ENCODE data around the gene SPPL3.
"Not testable (repeated sequence)": the region's sequence is repeated elsewhere in the genome, so short reads cannot be mapped to it uniquely, and the experiment has no call there.

The SPPL3 gene

DNA sequence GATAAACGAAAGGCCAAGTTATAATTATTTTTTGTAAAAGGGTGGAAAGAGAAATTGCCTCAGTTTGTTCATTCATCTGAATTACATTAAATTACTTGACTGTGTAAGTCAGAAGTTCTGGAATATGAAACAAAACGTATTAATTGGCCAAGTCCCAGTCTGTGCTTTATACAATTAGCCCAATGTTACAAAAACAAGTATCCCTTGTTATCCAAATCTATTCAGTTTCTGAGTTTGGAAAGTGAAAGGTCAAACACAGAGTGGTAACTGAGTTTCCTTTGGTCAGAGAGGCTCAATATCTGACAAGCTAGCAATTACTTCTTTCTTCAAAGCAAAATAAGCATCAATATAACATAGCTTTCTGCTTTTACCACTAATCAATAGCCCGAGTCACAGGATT lies 62.6 kb downstream of the SPPL3 start:
- no peak for DNase-seq

DNA sequence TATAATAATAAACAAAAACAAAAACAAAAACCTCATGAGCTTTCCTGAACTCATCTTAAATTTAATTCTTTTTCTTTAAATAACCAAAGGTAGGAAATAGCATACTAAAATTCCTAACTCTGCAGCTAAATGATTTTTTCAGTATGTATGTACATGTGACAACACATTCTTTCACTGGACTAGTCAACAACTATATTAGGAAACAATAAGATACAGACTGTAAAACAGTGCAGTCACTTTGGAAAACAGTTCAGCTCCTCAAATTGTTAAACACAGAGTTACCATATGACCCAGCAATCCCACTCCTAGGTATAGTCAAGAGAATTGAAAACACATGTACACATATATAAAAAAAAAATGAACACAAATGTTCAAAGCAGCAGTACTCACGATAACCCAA lies 64.7 kb downstream of the SPPL3 start:
- DNase-seq = no peak

DNA sequence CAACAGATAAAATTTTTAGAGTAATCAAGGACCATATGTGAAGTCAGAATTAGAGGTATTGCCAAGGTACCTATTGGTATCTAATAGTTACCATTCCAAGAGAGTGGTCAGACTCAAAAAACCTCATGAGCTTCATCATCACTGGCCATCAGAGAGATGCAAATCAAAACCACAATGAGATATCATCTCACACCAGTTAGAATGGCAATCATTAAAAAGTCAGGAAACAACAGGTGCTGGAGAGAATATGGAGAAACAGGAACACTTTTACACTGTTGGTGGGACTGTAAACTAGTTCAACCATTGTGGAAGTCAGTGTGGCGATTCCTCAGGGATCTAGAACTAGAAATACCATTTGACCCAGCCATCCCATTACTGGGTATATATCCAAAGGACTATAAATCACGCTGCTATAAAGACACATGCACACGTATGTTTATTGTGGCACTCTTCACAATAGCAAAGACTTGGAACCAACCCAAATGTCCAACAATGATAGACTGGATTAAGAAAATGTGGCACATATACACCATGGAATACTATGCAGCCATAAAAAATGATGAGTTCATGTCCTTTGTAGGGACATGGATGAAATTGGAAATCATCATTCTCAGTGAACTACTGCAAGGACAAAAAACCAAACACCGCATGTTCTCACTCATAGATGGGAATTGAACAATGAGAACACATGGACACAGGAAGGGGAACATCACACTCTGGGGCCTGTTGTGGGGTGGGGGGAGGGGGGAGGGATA lies 65.4 kb downstream of the SPPL3 start:
- not testable (repeated sequence) for DNase-seq

DNA sequence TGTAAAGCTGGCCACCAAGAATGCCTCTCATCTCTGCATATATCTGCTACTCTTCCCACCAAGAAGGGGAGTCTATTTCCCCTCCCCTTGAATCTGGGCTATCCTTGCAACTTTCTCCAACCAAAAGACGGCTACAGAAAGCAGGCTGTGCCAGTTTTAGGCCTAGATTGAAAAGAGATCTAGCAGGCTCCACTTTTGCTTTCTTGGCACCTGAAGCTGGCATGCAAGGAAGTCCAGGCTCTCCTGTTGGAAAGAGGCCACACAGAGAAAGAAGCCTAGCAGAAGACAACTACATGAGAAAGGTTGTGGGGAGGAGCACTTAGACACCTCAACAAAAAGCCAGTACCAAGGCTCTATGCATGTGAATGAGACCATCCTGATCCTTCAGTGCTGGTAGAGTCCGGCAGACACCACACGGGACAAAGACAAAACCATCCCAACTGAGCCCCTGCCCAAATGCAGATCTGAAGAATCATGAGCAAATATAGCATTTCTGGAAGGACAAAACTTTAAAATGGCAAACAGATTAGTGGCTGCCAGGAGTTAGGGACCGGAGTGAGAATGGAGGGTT lies 68.0 kb downstream of the SPPL3 start:
- DNase-seq = no peak

DNA sequence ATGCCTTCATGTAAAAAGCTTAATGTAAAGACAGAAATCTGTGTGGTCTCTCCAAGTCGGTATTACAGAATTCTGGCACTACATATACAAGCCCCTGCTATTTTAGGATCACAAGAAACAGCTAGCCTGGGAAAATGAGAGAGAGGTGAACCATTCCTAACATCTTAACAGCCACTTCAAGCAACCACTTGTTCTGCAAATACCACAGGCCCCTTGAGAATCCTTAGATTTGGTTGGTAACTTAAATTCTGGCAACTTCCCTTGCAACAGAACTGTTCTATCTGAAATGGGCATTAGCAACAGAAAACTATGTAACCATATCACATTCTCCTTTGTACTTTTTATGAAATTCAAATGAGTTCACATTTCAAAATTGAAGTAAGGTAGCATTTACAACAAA lies 68.5 kb downstream of the SPPL3 start:
- DNase-seq = no peak

DNA sequence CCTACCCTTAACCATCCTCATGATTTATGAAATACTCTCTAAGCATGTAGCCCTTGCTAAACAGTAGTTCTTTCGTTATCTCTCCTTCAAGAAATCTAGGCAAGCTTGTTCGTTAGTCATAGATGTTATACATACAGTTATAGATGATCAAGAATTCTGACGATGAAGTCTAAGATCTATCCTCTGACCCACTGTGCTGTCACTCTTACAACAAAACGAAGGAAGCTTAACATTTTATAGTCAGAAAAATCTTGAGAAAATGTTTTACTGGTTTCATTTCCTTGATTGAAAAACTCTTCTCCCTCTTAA lies 68.9 kb downstream of the SPPL3 start:
- no peak for DNase-seq

DNA sequence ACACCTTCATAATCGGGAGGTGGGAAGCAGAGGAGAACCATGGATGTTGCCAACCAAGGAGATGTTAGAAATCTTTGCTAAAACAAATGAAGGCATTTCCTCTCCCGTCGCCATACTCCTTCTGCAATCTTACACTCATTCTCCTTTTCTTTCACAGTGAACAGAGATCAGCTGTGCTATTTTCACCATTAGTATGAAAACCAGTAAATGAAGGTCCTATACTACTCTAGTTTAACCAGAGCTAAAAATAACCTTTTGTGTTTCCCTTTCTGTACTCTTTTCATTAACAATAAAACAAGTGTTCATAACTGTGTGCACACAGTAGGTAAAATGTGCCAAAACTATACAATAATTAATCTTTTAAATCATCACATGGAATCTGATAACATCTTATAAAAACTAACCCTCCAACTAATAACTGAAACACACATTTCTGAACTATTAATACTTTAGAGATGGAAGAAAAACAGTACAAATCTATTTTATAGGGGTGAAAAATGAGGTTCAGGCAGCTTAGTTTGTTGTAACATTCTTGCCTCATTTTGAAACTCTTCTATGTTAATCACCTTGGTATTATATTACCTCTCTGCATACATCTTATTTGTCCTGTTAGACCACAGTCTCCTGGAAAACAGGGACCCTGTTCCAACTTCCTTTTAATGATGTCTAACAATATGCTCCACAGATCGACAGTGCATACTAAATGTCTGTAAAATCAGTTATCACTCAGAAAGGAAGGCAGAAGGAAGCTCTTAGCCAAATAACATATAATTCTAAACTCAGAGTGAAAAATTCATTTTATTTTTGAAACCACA lies 69.5 kb downstream of the SPPL3 start:
- DNase-seq = no peak

DNA sequence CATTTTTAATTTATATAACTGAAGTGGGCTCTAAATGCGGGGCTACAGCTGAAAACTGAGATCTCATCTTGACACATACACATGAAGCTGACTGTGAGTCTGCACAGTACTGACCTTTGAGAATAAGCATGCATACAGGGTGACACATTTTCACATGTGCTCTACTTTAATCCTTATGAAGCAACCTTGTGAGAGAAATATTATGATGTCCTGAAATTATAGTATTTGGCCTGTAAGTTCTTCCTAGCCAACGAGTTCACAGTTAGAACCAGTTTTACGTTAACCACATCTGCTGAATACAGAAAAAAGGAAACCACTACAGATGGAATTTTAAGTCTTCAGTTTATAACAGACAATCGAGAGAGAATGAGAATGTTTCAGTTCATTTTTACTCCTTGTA lies 70.3 kb downstream of the SPPL3 start:
- DNase-seq = no peak

DNA sequence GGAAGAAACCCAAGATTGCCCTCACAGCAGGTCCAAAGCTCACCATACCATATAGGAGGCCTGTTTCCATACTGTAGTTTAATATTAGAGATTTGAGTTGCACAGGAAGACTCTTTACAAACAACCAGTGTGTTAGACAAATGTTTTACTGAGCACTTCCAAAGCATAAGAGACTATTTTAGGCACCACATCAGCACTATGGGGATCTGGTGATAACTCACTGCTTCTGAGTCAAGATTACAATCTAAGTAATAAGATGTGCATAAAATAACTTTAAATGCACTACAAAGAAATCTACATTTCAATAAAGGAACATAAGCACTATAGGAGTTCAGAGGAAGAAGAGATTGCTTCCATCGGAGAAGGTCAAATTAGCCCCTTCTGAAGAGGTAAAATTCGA lies 71.4 kb downstream of the SPPL3 start:
- DNase-seq = no peak

DNA sequence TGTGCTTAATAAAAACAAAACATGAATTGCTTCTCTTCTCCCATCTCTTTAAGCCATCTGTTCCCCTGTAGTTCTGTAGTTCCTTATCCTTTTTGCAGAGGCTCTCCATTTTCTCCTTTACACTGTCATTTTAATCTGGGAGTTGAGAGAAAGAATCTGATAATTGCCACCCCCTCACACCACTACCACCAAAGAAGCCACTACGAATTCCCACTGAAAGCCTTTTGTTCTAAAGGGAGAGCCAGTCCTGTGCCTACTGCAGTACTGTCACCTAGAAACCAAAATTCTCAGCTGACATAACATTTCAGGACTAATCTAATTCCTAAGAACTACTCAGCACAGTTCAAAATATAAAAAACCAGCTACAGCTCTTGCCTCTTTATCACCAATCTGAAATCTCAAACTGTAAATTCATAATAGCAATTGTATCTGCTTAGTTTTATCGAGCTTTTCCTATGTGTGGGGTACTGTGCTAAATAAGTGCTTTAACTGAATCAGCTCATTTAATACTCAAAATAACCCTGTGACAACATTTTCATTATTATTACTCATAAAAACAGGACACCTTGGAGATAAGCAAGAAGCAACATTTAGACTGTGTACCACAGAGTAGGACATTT lies 72.4 kb downstream of the SPPL3 start:
- DNase-seq = no peak

DNA sequence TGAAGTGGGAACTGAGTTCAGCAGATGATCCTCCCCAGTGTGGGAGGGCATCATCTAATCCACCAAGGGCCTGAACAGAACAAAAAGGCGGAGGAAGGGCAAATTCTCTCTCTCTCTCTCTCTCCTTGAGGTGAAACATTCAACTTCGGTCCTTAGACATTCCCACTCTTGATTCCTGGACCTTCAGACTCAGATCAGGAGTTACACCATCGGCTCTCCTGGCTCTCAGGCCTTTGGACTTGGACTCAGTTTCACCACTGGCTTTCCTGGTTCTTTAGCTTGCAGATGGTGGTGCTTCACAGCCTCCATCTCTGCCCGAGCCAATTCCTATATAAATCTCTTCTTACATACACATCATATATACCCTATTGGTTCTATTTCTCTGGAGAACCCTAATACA lies 73.2 kb downstream of the SPPL3 start:
- DNase-seq = no peak

DNA sequence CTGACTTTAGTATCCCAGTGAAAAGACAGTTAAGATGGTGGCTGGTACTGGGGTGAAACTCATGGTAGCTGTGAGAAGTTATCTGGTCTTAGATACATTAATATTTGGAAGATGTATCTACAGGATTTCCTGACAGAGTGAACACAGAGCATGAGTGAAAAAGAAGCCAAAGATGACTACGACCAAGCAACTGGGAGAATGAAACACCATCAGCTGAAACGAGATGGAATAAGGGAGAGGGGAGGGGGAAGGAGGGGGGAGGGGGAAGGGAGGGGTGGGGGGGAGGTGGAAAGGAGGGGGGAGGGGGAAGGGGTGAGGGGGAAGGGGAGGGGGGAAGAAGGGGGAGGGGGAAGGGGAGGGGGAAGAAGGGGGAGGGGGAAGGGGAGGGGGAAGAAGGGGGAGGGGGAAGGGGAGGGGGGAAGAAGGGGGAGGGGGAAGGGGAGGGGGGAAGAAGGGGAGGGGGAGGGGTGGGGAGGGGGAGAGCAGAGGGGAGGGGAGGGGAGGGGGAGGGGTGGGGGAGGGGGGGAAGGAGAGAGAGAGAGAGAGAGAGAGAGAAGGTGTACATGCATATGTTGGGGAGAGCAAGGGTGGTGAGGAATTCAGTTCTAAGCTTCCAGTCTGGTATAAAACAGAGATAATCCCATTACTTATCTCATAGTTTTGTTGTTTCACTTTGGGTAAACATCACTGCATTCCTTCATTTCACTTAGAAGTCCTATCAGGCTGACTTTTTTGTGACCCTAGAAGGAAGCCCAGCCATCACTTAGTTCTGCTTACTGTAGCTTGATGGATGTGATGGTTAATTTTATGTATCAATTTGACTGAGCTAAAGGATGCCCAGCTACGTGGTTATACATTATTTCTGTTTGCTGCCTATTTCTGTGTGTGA lies 73.9 kb downstream of the SPPL3 start:
- DNase-seq = no peak

DNA sequence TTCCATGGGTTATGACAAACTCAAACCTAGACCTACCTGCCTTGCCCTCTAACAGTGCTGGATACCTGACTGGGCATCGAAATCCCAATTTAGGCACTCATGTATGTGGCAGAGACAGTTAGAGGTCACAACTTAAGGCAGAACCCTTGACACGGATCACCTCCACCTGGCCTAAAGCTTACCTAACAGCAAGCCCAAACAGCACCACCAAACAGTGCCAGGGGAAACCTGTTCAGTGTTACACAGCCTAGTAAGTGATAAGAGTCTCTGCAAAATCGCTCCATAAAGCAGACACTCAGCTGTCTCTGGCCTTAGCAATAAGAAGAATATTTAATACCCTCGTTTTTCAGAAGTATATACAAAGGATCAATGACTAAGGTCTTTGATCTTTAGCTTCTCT lies 77.8 kb downstream of the SPPL3 start:
- no peak for DNase-seq

DNA sequence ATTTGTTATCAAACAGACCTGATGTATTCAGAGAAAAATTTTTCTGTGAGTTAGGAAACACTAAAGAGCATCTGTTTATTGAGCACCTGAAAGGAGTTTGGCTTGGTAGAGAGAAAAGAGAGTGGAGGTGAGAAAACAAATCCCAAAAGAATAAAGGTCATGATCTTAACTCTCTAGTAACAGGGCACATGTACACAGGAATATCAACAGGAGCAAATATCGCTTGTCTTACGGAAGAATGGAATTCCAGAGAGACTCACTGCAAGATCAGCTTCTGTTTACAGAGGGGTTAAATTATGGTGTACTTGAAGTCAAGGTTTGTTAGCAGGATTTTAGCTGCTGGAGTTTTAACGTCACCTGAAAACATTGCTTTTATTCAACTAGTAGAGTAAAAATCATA lies 78.8 kb downstream of the SPPL3 start:
- DNase-seq = no peak

DNA sequence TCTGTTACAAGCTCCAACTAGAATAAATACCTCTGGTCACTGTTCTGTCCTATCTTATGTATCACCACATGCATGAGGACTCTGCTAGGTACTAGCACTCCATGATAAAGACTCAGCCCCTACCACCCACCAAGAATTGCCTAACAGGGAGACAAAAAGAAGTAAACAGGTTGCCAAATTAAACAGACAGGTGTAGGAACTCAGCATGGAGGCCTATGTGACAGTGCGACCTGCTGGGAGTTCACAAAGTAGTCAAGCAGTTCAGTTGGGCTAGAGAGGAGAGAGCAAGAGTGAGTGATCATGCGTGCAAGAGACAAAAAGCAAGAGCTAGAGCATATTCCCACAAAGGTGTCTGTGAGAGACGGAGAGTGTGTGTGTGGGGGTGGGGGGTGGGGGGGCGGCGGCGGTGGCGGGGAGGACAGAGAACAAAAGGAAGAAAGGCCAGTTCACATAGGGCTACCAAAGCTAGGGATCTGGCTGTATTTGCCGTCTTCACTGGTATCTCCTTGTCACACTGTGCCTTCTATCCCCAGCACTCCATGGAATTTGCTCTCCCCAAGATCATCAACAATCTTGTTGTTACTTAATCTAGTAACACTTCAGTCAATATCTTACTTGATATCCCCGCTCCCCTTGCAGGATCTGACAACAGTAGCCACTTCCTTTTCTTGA lies 81.2 kb downstream of the SPPL3 start:
- peak; percentile 72 for DNase-seq

DNA sequence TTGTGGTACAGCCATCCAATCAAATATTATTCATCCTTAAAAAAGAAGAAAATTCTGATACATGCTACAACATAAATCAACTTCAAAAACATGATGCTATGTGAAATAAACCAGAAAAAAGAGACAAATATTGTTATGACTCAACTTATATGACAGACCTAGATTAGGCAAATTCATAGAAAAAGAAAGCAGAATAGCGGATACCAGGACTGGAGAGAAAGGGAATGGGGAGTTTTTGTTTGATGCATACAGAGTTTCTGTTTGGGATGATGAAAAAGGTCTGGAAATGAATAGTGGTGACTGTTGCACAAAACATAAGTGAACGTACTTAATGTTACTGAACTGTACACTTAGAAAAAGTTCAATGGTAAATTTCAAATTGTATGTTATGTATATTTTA lies 82.3 kb downstream of the SPPL3 start:
- no peak for DNase-seq

DNA sequence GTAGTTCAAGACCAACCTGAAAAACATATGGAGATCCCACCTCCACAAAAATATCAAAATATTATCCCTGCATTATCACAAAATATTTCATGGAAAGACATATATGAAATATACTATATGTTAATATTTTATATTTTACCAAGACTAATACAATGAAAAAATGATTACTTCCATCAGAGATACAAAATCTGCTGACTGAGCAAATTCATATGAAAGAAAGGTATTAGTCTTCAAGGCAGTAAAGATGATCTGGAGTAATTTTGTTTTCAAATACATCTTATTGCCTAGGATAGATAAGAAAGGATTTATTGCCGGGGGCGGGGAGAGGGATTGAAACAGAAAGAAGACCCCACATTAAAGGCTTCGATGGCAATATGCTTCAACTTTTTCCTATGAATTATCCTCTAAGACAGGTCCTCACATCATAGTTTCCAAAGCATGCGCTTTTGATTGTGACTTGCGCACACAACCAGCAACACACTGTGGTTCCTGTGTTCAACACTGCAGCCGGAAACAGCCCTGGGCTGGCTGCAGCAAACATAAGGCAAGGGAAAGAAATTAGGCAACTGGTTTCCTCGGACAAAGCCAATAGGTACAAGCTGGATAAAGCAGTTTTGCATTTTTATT lies 83.2 kb downstream of the SPPL3 start:
- no peak for DNase-seq

DNA sequence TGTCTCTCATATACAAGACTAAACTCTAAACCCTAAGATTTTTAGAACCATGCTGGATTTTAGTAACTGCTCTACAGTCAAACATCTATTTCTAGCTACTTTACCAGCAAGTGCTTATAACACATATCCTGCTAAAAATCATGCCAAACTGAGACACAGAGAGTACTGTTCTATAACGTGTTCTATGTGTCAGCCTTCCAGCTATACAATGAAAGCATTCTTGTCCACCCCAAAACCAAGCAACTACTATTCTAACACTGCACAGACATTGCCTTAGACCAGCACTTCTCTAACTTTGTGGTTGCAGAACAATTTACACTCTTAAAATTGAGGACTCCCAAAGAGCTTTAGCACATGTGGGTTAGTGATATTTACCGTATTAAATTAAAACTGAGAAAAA lies 85.7 kb downstream of the SPPL3 start:
- no peak for DNase-seq

DNA sequence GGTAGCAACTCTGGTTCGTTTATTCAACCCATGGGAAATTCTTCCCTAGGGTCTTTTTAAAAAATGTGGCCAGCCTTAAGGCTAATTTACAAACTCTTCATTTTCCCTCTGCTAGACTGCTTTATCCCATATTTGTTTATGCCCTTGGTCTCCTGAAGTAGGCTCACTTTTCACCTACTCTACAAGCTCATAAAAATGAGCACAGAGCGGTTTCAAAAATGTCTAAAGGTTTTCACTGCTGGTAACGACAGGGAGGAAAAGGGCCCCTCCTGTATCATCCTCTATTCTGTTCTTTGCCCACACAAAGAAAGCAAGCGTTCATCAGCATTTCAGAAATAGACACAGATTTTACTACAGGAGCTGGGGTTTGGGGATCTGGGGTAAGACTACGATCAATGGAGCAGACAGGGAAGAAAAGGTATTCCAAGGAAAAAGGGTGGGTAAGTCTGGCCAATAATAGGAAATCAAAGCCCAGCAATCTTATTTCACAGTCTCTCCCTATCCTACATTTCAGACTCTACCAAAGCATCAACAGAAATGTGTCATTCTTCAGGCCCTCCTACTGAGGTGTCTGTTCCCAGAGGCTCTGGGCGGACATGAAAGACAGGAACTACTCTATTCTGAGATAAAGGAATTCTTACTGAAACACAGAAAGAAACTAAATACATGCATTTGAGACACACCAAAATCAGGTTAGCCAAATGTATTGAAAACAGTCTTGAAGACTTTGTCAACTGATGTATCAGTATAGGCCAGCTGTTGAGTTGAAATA lies 86.4 kb downstream of the SPPL3 start:
- no peak for DNase-seq

DNA sequence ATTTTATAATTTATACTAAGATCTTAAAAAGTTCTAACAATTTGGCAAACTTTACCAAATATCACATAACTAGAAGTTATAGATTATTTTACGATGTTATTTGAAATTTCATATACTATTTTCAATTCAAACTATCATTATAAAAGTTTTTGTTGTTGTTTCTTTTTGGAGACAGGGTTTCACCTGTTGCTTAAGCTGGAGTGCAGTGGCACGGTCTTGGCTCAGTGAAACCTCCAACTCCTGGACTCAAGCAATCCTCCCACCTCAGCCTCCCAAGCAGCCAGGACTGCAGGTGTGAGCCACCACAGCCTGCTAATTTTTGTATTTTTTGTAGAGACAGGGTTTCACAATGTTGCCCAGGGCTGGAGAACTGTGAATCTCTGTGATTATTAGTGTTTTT lies 87.8 kb downstream of the SPPL3 start:
- DNase-seq = no peak

DNA sequence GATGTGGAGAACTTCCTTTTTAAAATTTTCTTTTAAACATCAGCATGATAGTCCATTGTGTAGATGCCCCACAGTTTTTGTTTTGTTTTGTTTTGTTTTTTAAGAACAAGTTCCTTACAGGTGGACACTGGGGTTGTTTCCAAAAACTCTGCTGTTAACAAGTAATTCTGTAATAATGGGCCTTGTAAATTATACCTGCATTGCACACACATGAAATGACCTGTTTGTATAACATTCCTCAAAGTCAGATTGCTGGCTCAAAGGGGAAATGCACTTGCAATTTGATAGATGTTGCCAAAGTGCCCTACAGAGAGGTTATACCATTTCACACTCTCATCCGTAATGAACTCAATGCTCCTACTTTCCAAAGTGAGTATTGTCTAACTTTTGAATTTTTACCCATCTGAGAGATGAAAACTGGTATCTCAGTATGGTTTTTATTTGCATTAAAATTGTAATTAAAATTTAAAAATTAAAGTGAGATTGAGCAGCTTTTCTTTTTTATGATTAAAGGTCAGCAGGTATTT lies 89.2 kb downstream of the SPPL3 start:
- no peak for DNase-seq

Measured in COR-L47 (cell line).